IPS-11a (cell line): Measurements from ENCODE around the gene DNAJC7.
"Not testable (repeated sequence)": the region's sequence is repeated elsewhere in the genome, so short reads cannot be mapped to it uniquely, and the experiment has no call there.

Experiments
- H3K4me3 ChIP-seq: one replicate; pipeline ENCODE4 v1.5.1; 2013; ENCODE audit warnings: low read depth, low read length, control low read depth

The DNAJC7 gene

DNA sequence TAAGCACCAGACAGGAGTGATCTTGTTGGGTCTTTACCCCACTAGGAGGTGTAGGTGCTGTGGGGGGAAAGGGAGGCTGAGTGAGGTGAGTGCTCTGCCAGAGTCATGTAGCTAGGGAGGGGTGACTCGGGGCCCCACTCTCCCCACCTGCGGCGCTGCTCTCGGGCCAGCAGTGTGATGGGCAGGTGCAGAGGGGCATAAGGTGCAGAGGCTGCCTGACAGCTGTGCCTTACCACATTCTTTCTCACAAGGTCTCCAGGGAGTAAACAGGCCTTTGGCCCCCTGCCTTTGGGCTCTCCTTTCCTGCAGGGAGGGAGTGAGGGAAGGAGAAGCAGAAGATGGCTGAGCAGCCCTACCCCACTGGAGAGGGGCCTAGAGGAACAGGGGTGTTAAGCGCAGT is 55.1 kb downstream of the DNAJC7 start:
- H3K4me3 ChIP-seq: no peak overlapping the region

GRCh38 chr17:41959336-41960095 is 57.7 kb downstream of the DNAJC7 start:
- no peak overlapping the region for H3K4me3 ChIP-seq

DNA sequence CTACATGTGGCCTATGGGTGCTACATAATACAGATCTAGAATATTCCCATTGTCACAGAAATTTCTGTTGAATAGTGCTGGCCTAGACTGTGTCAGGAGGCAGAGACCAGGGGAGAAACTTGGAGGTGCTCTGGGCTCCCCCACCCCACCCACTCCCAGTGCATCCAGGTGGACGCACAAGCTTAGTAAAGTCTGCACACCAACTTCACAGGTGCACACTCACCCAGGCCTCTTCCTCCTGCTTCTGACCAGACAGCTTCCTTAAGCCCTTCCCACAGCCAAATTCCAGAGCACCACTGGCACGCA is 58.3 kb downstream of the DNAJC7 start:
- no peak overlapping the region for H3K4me3 ChIP-seq

- no peak overlapping the region for H3K4me3 ChIP-seq
Measured at GRCh38 chr17:41957869-41958439, 59.3 kb downstream of the DNAJC7 start.

DNA sequence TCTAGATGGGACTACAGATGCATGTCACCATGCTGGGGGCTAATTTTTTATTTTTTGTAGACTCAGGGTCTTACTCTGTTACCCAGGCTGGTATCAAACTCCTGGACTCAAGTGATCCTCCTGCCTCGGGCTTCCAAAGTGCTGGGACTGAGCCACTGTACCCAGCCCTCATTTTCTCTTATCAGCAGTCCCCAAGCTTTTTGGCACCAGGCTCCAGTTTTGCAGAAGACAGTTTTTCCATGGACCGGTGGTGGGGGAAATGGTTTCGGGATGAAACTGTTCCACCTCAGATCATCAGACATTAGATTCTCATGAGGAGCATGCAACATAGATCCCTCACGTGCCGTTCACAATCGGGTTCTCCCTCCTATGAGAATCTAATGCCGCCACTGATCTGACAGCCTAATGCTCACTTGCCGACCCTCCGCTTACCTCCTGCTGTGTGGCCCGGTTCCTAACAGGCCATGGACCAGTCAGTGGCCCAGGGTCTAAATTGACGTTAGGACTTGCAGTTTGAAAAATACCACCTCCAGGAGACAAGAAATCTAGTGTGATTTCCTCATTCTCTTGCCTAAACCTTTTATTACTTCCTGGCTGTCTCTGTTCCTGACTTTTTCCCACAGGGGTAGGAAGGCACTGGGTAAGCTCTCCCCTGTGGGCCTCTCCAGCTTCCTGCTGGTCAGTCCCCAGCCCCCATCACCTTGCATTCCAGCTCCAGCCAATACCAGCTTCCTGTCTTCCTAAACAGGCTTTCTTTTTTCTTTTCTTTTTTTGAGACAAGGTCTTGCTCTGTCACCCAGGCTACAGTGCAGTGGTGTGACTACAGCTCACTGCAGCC is 60.0 kb downstream of the DNAJC7 start:
- no peak overlapping the region for H3K4me3 ChIP-seq

DNA sequence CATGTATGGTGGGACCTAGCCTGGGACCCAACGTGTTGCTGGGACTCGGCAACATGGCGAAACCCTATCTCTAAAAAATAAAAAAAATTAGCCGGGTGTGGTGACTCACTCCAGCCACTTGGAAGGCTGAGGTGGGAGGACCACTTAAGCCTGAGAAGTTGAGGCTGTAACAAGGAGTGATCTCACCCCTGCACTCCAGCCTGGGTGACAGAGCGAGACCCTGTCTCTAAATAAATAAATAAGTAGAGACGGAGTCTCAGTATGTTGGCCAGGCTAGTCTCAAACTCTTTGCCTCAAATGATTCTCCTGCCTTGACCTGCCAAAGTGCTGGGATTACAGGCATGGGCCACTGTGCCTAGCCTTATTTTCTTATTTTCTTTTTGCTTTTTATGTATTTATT is 60.7 kb downstream of the DNAJC7 start:
- H3K4me3 ChIP-seq: no peak overlapping the region

DNA sequence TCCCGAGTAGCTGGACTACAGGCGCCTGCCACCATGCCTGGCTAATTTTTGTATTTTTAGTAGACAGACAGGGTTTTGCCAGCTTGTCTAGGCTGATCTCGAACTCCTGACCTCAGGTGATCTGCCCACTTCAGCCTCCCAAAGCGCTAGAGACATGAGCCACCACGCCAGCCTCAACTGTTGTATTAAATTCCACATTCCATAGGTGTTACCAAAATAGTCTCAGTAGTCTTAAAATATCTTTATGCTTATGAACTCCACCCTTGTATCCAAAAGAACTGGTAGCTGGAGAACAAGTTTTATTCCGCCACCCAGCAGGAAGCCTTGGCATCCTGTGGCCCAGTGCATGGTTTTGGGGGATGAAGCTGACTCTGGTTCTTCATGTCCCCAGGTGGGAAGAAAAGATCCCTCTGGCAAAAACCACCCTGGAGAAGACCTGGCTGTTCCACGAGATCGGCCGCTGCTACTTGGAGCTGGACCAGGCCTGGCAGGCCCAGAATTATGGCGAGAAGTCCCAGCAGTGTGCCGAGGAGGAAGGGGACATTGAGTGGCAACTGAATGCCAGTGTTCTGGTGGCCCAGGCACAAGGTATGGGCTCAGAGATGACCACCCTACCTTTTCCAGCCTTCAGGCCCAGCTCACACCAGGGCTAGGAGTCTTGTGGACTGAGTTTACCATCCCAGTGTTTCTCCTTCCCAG is 68.3 kb downstream of the DNAJC7 start:
- H3K4me3 ChIP-seq: no peak overlapping the region

- no peak overlapping the region for H3K4me3 ChIP-seq
Measured at GRCh38 chr17:41944943-41945342, 72.3 kb downstream of the DNAJC7 start.

GRCh38 chr17:41943492-41943891 is 73.7 kb downstream of the DNAJC7 start:
- H3K4me3 ChIP-seq: no peak overlapping the region

DNA sequence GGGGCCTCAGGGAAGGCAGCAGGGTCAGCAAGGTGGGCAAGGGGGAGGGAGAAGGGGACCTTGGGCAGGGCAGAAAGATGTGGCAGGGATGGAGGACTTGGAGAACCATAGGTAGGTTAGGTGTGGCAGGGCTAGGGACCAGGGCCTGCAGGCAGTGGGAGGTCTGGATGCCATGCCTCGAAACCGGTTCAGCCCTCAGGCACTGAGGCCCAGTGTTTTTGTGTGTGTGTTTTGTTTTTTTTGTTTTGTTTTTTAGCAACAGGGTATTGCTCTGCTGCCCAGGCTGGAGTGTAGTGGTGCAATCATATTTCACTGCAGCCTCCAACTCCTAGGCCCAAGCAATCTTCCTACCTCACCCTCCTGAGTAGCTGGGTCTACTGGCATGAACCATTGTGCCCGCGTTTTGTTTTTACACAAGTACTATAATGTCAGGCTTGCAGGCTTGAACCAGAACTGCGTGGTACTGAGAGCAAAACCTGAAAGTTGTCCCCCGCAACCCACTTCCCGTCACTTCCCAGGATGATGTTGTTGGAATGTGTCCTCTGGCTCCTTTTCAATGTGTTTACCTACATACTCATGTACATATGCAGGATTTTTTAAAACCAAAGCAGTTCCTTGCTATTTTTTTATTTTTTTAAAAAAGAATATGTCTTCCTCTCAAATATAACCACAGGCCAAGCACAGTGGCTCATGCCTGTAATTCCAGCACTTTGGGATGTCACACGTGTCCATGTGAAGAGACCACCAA is 74.4 kb downstream of the DNAJC7 start:
- no peak overlapping the region for H3K4me3 ChIP-seq

- no peak overlapping the region for H3K4me3 ChIP-seq
Measured at GRCh38 chr17:41941168-41941567, 76.1 kb downstream of the DNAJC7 start.

DNA sequence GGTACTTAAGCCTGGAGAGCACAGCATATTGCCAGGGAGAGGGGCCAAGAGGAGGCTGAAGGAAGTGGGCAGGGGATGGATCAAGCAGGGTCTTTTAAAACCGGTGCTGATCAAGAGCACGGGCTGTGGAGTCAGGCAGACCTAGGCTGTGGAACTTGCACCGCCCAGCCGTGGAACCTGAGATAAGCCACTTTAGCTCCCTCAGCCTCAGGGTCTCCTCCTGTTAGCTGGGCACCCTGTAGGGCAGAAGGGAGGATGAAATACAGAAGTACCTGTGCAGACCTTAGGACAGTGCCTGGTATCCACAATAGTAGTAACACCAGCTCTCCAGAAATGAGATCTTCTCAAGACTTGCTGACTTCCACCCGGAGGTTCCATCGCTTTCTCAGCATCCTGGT is 77.5 kb downstream of the DNAJC7 start:
- H3K4me3 ChIP-seq: no peak overlapping the region

GRCh38 chr17:41939044-41939692 is 78.1 kb downstream of the DNAJC7 start:
- H3K4me3 ChIP-seq: no peak overlapping the region

GRCh38 chr17:41937970-41938954 is 79.0 kb downstream of the DNAJC7 start:
- H3K4me3 ChIP-seq: no peak overlapping the region

GRCh38 chr17:41935641-41936040 is 81.6 kb downstream of the DNAJC7 start:
- no peak overlapping the region for H3K4me3 ChIP-seq

DNA sequence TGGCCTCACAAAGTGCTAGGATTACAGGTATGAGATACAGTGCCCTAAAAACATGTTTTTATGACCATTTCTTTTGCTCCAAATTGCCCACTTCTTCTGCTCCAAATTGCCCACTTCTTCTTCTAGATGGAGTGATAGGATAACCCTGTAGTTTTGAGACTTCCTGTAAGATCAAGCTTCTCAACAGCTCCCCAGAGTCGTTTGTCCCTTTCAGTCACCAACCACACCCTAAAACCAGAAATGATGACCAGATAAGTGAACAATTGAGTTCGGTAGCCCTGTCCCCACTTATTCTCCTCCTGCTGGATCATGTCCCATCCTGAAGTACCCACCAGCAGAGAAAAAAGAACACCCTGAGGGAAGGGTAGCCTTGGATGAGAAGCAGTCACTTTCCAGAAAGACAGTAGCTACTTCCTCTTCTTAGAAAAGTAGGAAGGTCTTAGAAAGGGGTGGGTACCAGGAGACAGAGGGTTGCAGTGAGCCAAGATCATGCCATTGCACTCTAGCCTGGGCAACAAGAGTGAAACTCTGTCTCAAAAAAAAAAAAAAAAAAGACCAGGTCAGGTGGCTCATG is 84.3 kb downstream of the DNAJC7 start:
- H3K4me3 ChIP-seq: no peak overlapping the region

DNA sequence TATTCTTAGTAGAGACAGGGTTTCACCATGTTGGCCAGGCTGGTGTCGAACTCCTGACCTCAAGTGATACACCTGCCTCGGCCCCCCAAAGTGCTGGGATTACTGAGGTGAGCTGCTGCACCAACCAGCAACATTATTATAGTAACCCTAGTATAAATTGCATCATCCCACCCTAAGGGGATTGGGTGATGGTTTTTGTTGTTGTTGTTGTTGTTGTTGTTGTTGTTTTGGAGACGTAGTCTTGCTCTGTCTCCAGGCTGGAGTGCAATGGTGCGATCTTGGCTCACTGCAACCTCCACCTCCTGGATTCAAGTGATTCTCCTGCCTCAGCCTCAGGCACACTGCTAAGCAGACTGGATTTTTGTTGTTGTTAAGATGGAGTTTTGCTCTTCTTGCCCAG is 85.5 kb downstream of the DNAJC7 start:
- H3K4me3 ChIP-seq: not testable (repeated sequence)

DNA sequence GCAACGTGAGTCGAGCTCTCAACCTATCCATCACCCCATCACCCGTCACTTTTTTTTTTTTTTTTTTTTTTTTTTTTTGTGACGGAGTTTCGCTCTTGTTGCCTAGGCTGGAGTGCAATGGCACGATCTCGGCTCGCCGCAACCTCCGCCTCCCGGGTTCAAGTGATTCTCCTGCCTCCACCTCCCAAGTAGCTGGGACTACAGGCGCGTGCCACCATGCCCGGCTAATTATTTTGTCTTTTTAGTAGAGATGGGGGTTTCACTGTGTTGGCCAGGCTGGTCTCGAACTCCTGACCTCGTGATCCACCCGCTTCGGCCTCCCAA is 86.4 kb downstream of the DNAJC7 start:
- H3K4me3 ChIP-seq: peak overlapping the region; percentile 62
